Measurements from ENCODE around the gene YDJC.

DNA sequence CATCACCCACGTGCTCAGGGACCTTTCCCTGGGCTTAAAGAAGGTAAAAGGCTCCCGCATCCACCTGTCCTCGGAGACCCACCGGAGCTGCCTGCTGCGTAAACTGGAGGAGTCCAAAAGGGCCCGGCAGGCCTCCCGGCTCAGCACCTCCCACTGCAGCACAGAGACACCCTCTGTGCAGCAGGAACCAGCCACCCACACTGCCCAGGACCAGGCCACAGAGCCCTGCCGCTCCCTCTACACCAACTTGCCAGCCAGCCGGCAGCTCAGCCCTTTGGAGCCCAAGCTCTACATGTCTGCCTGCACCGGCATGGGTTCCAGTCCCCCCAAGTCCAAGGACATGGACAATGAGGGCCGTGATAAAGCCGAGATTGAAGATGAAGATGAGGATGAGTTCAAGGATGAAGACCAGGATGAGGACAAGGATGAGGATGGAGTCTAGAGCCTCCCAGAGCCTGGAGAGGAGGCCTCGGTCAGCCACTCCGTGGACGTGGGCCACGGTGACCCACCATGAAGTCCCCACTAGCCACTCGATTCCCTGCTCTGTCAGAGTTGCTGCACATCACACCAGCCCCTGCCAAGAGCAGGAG lies 6.9 kb upstream of the YDJC start:
- TF ChIP-seq, protein P1, sequence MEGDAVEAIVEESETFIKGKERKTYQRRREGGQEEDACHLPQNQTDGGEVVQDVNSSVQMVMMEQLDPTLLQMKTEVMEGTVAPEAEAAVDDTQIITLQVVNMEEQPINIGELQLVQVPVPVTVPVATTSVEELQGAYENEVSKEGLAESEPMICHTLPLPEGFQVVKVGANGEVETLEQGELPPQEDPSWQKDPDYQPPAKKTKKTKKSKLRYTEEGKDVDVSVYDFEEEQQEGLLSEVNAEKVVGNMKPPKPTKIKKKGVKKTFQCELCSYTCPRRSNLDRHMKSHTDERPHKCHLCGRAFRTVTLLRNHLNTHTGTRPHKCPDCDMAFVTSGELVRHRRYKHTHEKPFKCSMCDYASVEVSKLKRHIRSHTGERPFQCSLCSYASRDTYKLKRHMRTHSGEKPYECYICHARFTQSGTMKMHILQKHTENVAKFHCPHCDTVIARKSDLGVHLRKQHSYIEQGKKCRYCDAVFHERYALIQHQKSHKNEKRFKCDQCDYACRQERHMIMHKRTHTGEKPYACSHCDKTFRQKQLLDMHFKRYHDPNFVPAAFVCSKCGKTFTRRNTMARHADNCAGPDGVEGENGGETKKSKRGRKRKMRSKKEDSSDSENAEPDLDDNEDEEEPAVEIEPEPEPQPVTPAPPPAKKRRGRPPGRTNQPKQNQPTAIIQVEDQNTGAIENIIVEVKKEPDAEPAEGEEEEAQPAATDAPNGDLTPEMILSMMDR (conservative IDR thresholded peaks at IDR 0.05), result no peak
- TF ChIP-seq ZFX (IDR thresholded peaks at IDR 0.05), result no peak

Measured in C4-2B (cell line).